ENCODE data around the gene CDK17. TPM values are rescaled to one million over a fixed set of nuclear protein-coding genes. Genes with fewer than 3 reads are reported as not detected.
"Not testable (repeated sequence)": the region's sequence is repeated elsewhere in the genome, so short reads cannot be mapped to it uniquely, and the experiment has no call there.

CDK17 gene
- total RNA-seq, 4 donors from 2014 or later = 93.5 to 105 (median 102) TPM

GRCh38 chr12:96354326-96354725 is 45.9 kb downstream of the CDK17 start:
- H3K4me1 ChIP-seq = peaks cover 0 to 9% of the 10 kb centered on the region in 2 donors
- intact Hi-C loops (cut with DNase I; ENCODE audit: low total_unique reads) = no loop called here
- no peak overlapping the region for H3K4me3 ChIP-seq
- DNase-seq = no peak
- no peak for TF ChIP-seq CTCF (IDR thresholded peaks at IDR 0.05)
- no peak for TF ChIP-seq POLR2A (IDR thresholded peaks at IDR 0.05)
- H3K9me3 ChIP-seq = no peaks in the 10 kb centered on the region
- no peaks in the 10 kb centered on the region for H3K27me3 ChIP-seq
- no peak overlapping the region for H3K27ac ChIP-seq
- no peaks in the 10 kb centered on the region for H3K36me3 ChIP-seq

- Histone ChIP-seq H3K4me3 (no peak overlapping the region), H3K4me1 (peaks cover 0 to 7% of the 10 kb centered on the region in 2 donors), H3K27ac (peak overlapping the region; percentile 27 to 42), H3K27me3 (no peaks in the 10 kb centered on the region), H3K36me3 (no peaks in the 10 kb centered on the region), H3K9me3 (no peaks in the 10 kb centered on the region)
- intact Hi-C loops (cut with DNase I; ENCODE audit: low total_unique reads) = no loop called here
- no peak for TF ChIP-seq CTCF (IDR thresholded peaks at IDR 0.05)
- no peak for TF ChIP-seq POLR2A (IDR thresholded peaks at IDR 0.05)
- no peak for DNase-seq
Measured at GRCh38 chr12:96352161-96352835, 47.9 kb downstream of the CDK17 start.

GRCh38 chr12:96350982-96351381 is 49.3 kb downstream of the CDK17 start:
- no peak for DNase-seq
- TF ChIP-seq CTCF (IDR thresholded peaks at IDR 0.05) (no peak), POLR2A (IDR thresholded peaks at IDR 0.05) (no peak)
- Histone ChIP-seq H3K27me3 (no peaks in the 10 kb centered on the region), H3K4me1 (peaks cover 0 to 4% of the 10 kb centered on the region in 2 donors), H3K27ac (no peak overlapping the region), H3K4me3 (no peak overlapping the region), H3K36me3 (no peaks in the 10 kb centered on the region), H3K9me3 (peaks cover 0 to 2% of the 10 kb centered on the region in 2 donors)
- intact Hi-C loops (cut with DNase I; ENCODE audit: low total_unique reads) = no loop called here

- TF ChIP-seq POLR2A (IDR thresholded peaks at IDR 0.05) = no peak
- no peak for TF ChIP-seq CTCF (IDR thresholded peaks at IDR 0.05)
- Histone ChIP-seq H3K27me3 (no peaks in the 10 kb centered on the region), H3K4me3 (peak overlapping the region in 1 of 2 donors; percentile 10), H3K36me3 (no peaks in the 10 kb centered on the region), H3K27ac (peak overlapping the region; percentile 58 to 75), H3K4me1 (no peaks in the 10 kb centered on the region), H3K9me3 (peaks cover 0 to 21% of the 10 kb centered on the region in 2 donors)
- intact Hi-C loops (cut with DNase I; ENCODE audit: low total_unique reads) = no loop called here
- no peak for DNase-seq
Measured at GRCh38 chr12:96347130-96347699, 53.0 kb downstream of the CDK17 start.

GRCh38 chr12:96346716-96347115 is 53.5 kb downstream of the CDK17 start:
- Histone ChIP-seq H3K9me3 (peaks cover 0 to 21% of the 10 kb centered on the region in 2 donors), H3K27ac (peak overlapping the region; percentile 58 to 75), H3K4me3 (peak overlapping the region in 1 of 2 donors; percentile 10)
- H3K4me1 ChIP-seq; H3K36me3 ChIP-seq; intact Hi-C loops (cut with DNase I; ENCODE audit: low total_unique reads); H3K27me3 ChIP-seq; DNase-seq: not testable (repeated sequence)

All from uterus (tissue), 4 donors.